Subcutaneous abdominal adipose tissue (tissue), 5 donors: ENCODE measurements around the gene CLCN4.

Experiments
- H3K27ac ChIP-seq: one replicate; pipeline ENCODE4 v1.7.0; 2013; ENCODE audit warnings: low read depth, mild to moderate bottlenecking, inconsistent platforms, low read length, moderate library complexity
- H3K27me3 ChIP-seq, 5 donors: one replicate each; pipeline ENCODE4 v1.7.0; 2013; ENCODE audit warnings: low read length in 5 of 5, inconsistent platforms in 1 of 5; ENCODE audit not compliant: control insufficient read depth in 5 of 5, insufficient read depth in 4 of 5
- H3K36me3 ChIP-seq, 5 donors: one replicate each; pipeline ENCODE4 v1.7.0; 2013; ENCODE audit warnings: low read length in 5 of 5; ENCODE audit not compliant: control insufficient read depth in 5 of 5, insufficient read depth in 5 of 5
- H3K4me1 ChIP-seq, 5 donors: one replicate each; pipeline ENCODE4 v1.7.0; 2013; ENCODE audit warnings: low read length in 5 of 5, mild to moderate bottlenecking in 3 of 5, moderate library complexity in 1 of 5; ENCODE audit not compliant: control insufficient read depth in 5 of 5, insufficient read depth in 5 of 5
- H3K4me3 ChIP-seq, 5 donors: one replicate each; pipeline ENCODE4 v1.7.0; 2013; ENCODE audit warnings: low read length in 5 of 5, low read depth in 1 of 5
- H3K9ac ChIP-seq, 5 donors: one replicate each; pipeline ENCODE4 v1.7.0; 2013; ENCODE audit warnings: low read length in 5 of 5, mild to moderate bottlenecking in 4 of 5, moderate library complexity in 3 of 5
- H3K9me3 ChIP-seq, 5 donors: one replicate each; pipeline ENCODE4 v1.7.0; 2013; ENCODE audit warnings: low read length in 5 of 5; ENCODE audit not compliant: control insufficient read depth in 5 of 5
- donor health status: healthy.
- donor health status: healthy.
- donor health status: healthy.
- donor health status: healthy.
- donor health status: healthy.

CLCN4 gene

GRCh38 chrX:10126834-10127233, 29.9 kb upstream of the CLCN4 start:
- Histone ChIP-seq H3K36me3 (peaks cover 0 to 45% (median 18%) of the 10 kb centered on the region in 5 donors), H3K27ac (no peak overlapping the region), H3K4me1 (peaks cover 0 to 8% (median 0%) of the 10 kb centered on the region in 5 donors), H3K9me3 (no peaks in the 10 kb centered on the region), H3K4me3 (no peak overlapping the region), H3K9ac (no peak overlapping the region), H3K27me3 (peaks cover 0 to 11% (median 8%) of the 10 kb centered on the region in 5 donors)

GRCh38 chrX:10128386-10128785, 28.4 kb upstream of the CLCN4 start:
- Histone ChIP-seq H3K27ac (no peak overlapping the region), H3K4me3 (no peak overlapping the region), H3K27me3 (peaks cover 0 to 11% (median 8%) of the 10 kb centered on the region in 5 donors), H3K4me1 (no peaks in the 10 kb centered on the region), H3K9ac (no peak overlapping the region), H3K36me3 (peaks cover 0 to 45% (median 18%) of the 10 kb centered on the region in 5 donors), H3K9me3 (no peaks in the 10 kb centered on the region)

GRCh38 chrX:10129229-10129628, 27.5 kb upstream of the CLCN4 start:
- no peak overlapping the region for H3K27ac ChIP-seq
- H3K4me1 ChIP-seq = no peaks in the 10 kb centered on the region
- H3K4me3 ChIP-seq = no peak overlapping the region
- H3K9me3 ChIP-seq = no peaks in the 10 kb centered on the region
- peaks cover 0 to 11% (median 8%) of the 10 kb centered on the region in 5 donors for H3K27me3 ChIP-seq
- no peak overlapping the region for H3K9ac ChIP-seq
- H3K36me3 ChIP-seq = peaks cover 0 to 46% (median 17%) of the 10 kb centered on the region in 5 donors

DNA sequence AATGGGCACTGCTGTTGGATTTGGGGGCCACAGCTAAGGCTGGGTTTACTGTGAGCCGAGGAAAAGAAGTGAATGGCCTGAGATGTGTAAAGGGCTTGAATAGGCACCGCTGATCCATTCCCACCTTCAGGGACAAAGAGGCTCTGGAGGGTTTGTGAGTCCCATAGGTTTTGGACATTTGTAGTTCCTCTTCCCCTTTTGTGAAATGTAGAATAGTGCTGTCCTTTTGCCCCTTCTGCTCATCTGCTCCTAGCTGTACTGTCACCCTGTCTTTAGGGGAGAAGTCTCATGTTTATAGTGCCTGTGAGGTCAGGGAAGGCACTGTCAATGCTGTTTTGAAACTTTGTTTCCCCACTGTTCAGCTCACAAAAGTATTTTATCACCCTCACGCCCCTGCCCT, 26.4 kb upstream of the CLCN4 start:
- no peaks in the 10 kb centered on the region for H3K9me3 ChIP-seq
- H3K4me3 ChIP-seq = no peak overlapping the region
- no peak overlapping the region for H3K27ac ChIP-seq
- H3K27me3 ChIP-seq = peaks cover 0 to 10% (median 8%) of the 10 kb centered on the region in 5 donors
- no peaks in the 10 kb centered on the region for H3K4me1 ChIP-seq
- no peak overlapping the region for H3K9ac ChIP-seq
- H3K36me3 ChIP-seq = peaks cover 0 to 45% (median 24%) of the 10 kb centered on the region in 5 donors

DNA sequence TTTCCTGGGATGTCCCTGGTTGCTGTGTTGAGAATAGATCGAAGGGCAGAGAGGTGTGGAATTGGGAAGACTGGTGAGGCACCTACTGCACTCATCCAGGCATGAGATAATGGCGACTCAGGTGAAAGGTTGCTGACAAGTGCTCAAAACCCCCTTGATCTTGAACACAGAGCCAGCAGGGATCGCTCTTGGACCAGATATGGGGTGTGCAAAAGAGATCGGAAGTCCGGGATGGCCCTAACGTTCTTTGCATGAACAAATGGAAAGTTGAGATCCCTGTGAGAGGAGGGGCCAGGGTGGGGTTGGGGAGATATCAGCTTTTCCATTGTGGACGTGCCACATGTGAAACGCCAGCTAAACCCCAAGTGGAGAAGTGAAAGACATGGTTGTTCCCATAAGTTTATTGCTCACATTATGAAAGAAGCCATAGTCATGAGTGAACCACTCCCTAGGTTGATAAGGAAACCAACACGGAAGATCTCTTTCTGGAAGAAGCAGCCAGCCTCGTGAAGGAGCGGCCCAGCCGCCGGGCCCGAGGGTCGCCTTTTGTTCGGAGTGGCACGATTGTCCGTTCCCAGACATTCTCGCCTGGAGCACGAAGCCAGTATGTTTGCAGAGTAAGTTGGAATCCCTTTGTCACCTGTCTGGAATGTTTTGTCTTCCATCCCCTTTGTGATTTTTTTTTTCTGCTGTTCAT, 22.6 kb upstream of the CLCN4 start:
- no peaks in the 10 kb centered on the region for H3K4me1 ChIP-seq
- H3K36me3 ChIP-seq = peaks cover 0 to 52% (median 24%) of the 10 kb centered on the region in 5 donors
- no peak overlapping the region for H3K4me3 ChIP-seq
- no peak overlapping the region for H3K27ac ChIP-seq
- no peak overlapping the region for H3K9ac ChIP-seq
- no peaks in the 10 kb centered on the region for H3K9me3 ChIP-seq
- peaks cover 0 to 7% (median 5%) of the 10 kb centered on the region in 5 donors for H3K27me3 ChIP-seq

DNA sequence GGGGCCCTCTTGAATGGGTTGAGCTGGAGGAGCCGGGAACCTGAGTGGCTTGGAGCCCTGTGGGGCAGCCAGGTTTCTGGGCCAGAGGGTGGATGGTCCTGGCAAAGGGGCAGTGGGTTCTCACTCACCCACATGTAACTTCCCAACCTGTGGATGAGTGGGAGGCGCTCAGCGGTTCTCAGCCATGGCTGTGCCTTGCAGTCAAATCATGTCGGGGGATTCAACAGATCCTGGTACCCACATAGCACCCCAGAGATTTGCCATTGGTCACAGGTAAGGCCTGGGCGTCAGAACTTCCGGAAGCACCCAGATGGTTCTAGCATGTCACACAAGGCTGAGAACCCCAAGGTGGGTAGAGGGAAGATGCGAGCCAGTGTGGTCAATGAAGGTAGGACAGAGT, 21.9 kb upstream of the CLCN4 start:
- Histone ChIP-seq H3K36me3 (peaks cover 0 to 50% (median 26%) of the 10 kb centered on the region in 5 donors), H3K9me3 (no peaks in the 10 kb centered on the region), H3K4me3 (no peak overlapping the region), H3K9ac (no peak overlapping the region), H3K27ac (no peak overlapping the region), H3K27me3 (peaks cover 0 to 7% (median 4%) of the 10 kb centered on the region in 5 donors), H3K4me1 (no peaks in the 10 kb centered on the region)

DNA sequence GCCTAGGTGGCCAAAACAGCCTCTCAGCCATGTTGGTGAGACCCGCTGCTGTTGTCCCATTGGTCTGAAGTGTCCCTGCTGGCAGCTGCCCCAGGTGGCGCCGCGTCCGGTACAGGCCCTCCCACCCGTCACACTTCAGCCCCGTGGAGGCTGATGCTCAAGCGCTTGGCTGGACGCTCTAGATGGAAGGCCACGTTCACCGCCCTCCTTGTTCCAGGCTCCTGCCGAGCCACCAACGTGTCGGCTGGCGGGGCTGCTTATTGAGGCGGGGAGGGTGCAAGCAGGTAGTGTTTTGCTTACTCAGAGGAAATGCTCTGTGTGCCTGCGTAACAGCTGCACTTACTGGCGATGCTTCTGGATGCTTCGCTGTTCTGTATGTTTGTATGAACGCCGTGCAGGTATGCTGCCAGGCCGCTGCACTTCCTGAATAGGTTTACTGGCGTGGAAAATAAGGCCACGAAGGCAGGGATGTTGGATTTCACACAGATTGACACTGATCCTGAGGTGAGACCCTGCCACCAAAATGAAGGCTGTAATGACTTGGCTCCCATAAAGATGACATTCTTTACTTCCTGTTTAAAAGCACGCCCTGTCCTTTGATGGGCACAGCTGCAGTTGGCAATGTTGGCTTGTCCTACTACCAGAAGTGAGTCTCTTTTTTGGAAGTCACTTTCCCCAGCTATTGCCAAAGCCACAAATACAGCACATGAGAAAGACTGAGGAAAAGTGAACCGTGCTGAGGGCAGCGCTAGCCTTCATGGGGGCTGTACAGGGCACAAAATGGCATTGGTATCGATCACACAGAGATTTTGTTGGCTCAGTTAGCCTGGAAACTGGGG, 21.0 kb upstream of the CLCN4 start:
- peaks cover 0 to 4% (median 0%) of the 10 kb centered on the region in 5 donors for H3K27me3 ChIP-seq
- no peak overlapping the region for H3K4me3 ChIP-seq
- no peak overlapping the region for H3K27ac ChIP-seq
- no peaks in the 10 kb centered on the region for H3K9me3 ChIP-seq
- H3K9ac ChIP-seq = no peak overlapping the region
- H3K4me1 ChIP-seq = no peaks in the 10 kb centered on the region
- H3K36me3 ChIP-seq = peaks cover 0 to 49% (median 26%) of the 10 kb centered on the region in 5 donors

DNA sequence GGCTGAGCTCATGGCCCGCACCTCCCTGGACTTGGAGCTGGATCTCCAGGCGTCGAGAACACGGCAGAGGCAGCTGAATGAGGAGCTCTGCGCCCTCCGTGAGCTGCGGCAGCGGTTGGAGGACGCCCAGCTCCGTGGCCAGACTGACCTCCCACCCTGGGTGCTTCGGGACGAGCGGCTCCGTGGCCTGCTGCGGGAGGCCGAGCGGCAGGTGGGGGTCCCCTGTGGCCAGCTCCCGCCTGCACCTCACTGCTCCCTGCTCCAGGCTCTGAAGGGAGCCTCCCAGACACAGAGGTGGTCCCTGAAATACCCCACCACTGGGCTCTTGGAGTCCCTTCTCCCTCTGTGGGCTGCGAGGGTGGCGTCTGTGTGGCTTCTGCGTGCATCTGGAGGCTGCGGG, 18.0 kb upstream of the CLCN4 start:
- H3K27ac ChIP-seq = no peak overlapping the region
- peaks cover 0 to 4% (median 3%) of the 10 kb centered on the region in 5 donors for H3K27me3 ChIP-seq
- no peak overlapping the region for H3K9ac ChIP-seq
- H3K36me3 ChIP-seq = peaks cover 0 to 62% (median 36%) of the 10 kb centered on the region in 5 donors
- H3K4me3 ChIP-seq = no peak overlapping the region
- no peaks in the 10 kb centered on the region for H3K4me1 ChIP-seq
- peaks cover 0 to 6% (median 0%) of the 10 kb centered on the region in 5 donors for H3K9me3 ChIP-seq

DNA sequence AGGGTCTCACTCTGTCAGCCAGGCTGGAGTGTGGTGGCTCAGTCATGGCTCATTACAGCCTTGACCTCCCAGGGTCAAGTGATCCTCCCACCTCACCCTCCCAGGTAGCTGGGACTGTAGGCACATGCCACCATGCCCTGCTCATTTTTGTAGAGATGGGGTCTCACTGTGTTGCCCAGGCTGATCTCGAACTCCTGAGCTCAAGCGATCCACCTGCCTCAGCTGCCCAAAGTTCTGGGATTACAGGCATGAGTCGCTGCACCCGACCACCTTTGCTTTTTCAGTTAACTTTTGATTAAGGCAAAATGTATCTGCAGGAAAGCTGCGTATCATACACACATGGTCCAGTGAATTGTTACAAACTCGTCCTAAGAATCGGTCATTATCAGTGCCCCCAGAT, 16.5 kb upstream of the CLCN4 start:
- H3K4me3 ChIP-seq = no peak overlapping the region
- no peak overlapping the region for H3K27ac ChIP-seq
- peaks cover 0 to 7% (median 0%) of the 10 kb centered on the region in 5 donors for H3K9me3 ChIP-seq
- H3K4me1 ChIP-seq = no peaks in the 10 kb centered on the region
- peaks cover 0 to 4% (median 0%) of the 10 kb centered on the region in 5 donors for H3K27me3 ChIP-seq
- H3K36me3 ChIP-seq = peaks cover 0 to 51% (median 31%) of the 10 kb centered on the region in 5 donors
- no peak overlapping the region for H3K9ac ChIP-seq
